Neuronal stem cell (in vitro differentiated cells): ENCODE data around the gene FBXO5.

Experiments used
- DNase-seq: peaks from one replicate; pipeline ENCODE4 v3.0.0-alpha.2; 2013; ENCODE audit warnings: low spot score
- H2AFZ ChIP-seq: one replicate; pipeline ENCODE4 v1.6.1; 2013; ENCODE audit warnings: mild to moderate bottlenecking, low read length, inconsistent platforms
- H2AK5ac ChIP-seq: 2 replicates; pipeline ENCODE4 v1.6.1; 2013; ENCODE audit warnings: low read depth, mild to moderate bottlenecking, inconsistent platforms, low read length, moderate library complexity, mixed read lengths
- H2BK120ac ChIP-seq: 2 replicates; pipeline ENCODE4 v1.6.1; 2013; ENCODE audit warnings: low read depth, mild to moderate bottlenecking, inconsistent platforms, low read length, moderate library complexity, mixed read lengths
- H2BK12ac ChIP-seq: one replicate; pipeline ENCODE4 v1.6.1; 2013; ENCODE audit warnings: low read length, inconsistent platforms
- H2BK15ac ChIP-seq: 2 replicates; pipeline ENCODE4 v1.6.1; 2013; ENCODE audit warnings: mild to moderate bottlenecking, low read length, inconsistent platforms, mixed read lengths
- H2BK5ac ChIP-seq: one replicate; pipeline ENCODE4 v1.6.1; 2013; ENCODE audit warnings: inconsistent platforms, mild to moderate bottlenecking, low read length, moderate library complexity
- H3K14ac ChIP-seq: one replicate; pipeline ENCODE4 v1.6.1; 2013; ENCODE audit warnings: low read length, inconsistent platforms
- H3K18ac ChIP-seq: 2 replicates; pipeline ENCODE4 v1.6.1; 2013; ENCODE audit warnings: low read length, inconsistent platforms
- H3K23ac ChIP-seq: 2 replicates; pipeline ENCODE4 v1.6.1; 2013; ENCODE audit warnings: low read depth, mild to moderate bottlenecking, mixed read lengths, low read length, inconsistent platforms; ENCODE audit not compliant: poor library complexity
- H3K27ac ChIP-seq: replicated peaks from 3 replicates; pipeline ENCODE4 v1.5.1; 2013; ENCODE audit warnings: low read length, inconsistent platforms
- H3K27me3 ChIP-seq, 3 experiments: 2 replicates each; pipeline ENCODE4 v1.6.1; 2013; ENCODE audit warnings: low read length in 3 of 3, mild to moderate bottlenecking in 2 of 3, inconsistent platforms in 1 of 3, low read depth in 1 of 3, mixed read lengths in 1 of 3, moderate library complexity in 1 of 3; ENCODE audit not compliant: control insufficient read depth in 3 of 3, insufficient read depth in 3 of 3
- H3K36me3 ChIP-seq, 2 donors: replicated peaks in 1 of 2; 2 replicates each; pipeline ENCODE4 v1.6.1; 2013; ENCODE audit warnings: low read length in 2 of 2; ENCODE audit not compliant: control insufficient read depth in 2 of 2, insufficient read depth in 2 of 2
- H3K4ac ChIP-seq: 2 replicates; pipeline ENCODE4 v1.6.1; 2013; ENCODE audit warnings: inconsistent platforms, mild to moderate bottlenecking, low read length, moderate library complexity
- H3K4me1 ChIP-seq, 2 donors: 1 replicate in 1 of 2; 2 replicates in 1 of 2; pipeline ENCODE4 v1.6.1; 2013; ENCODE audit warnings: low read length in 2 of 2, low read depth in 1 of 2; ENCODE audit not compliant: control insufficient read depth in 2 of 2, insufficient read depth in 1 of 2
- H3K4me2 ChIP-seq: one replicate; pipeline ENCODE4 v1.6.1; 2013; ENCODE audit warnings: mild to moderate bottlenecking, low read length, inconsistent platforms; ENCODE audit not compliant: insufficient read depth, poor library complexity, severe bottlenecking
- H3K4me3 ChIP-seq, 2 donors: 2 replicates each; pipeline ENCODE4 v1.5.1; 2013; ENCODE audit warnings: low read length in 2 of 2, mild to moderate bottlenecking in 2 of 2, inconsistent platforms in 1 of 2, moderate library complexity in 1 of 2
- H3K79me1 ChIP-seq: one replicate; pipeline ENCODE4 v1.6.1; 2013; ENCODE audit warnings: low read depth, mild to moderate bottlenecking, inconsistent platforms, low read length, moderate library complexity
- H3K9ac ChIP-seq: one replicate; pipeline ENCODE4 v1.6.1; 2013; ENCODE audit warnings: mild to moderate bottlenecking, low read depth, low read length, inconsistent platforms; ENCODE audit not compliant: poor library complexity
- H3K9me3 ChIP-seq, 2 donors: replicated peaks in 1 of 2; 2 replicates each; pipeline versions ENCODE3 to v1.6.1; 2013; ENCODE audit warnings: low read length in 2 of 2, mild to moderate bottlenecking in 2 of 2, inconsistent platforms in 1 of 2, low read depth in 1 of 2, mixed read lengths in 1 of 2, moderate library complexity in 1 of 2; ENCODE audit not compliant: control insufficient read depth in 2 of 2, insufficient read depth in 1 of 2
- H4K8ac ChIP-seq: one replicate; pipeline ENCODE4 v1.6.1; 2013; ENCODE audit warnings: low read depth, mild to moderate bottlenecking, inconsistent platforms, low read length, moderate library complexity
- H4K91ac ChIP-seq: one replicate; pipeline ENCODE4 v1.6.1; 2013; ENCODE audit warnings: low read length, low read depth, mild to moderate bottlenecking, inconsistent platforms; ENCODE audit not compliant: poor library complexity
- WGBS, 2 donors: extraction: QIAGEN DNeasy Blood & Tissue Kit; methylation state at CpG; one replicate each; pipeline ENCODE4 v1.1.7; 2013; ENCODE audit warnings: missing lambda C conversion rate in 2 of 2, mixed read lengths in 1 of 2; ENCODE audit not compliant: insufficient read length in 2 of 2, insufficient replicate concordance in 1 of 2; ENCODE audit errors: extremely low coverage in 2 of 2; 5-methylcytosine and 5-hydroxymethylcytosine counted together

Gene FBXO5

GRCh38 chr6:153012856-153013255, 30.0 kb upstream of the FBXO5 start:
- H2BK15ac ChIP-seq: no peak overlapping the region
- no CpG with 5 or more reads among the region's 6 CpGs for WGBS, 2 donors
- no peak overlapping the region for H4K8ac ChIP-seq
- no peak overlapping the region for H2AK5ac ChIP-seq
- no peak overlapping the region for H2AFZ ChIP-seq
- H3K23ac ChIP-seq: no peak overlapping the region
- no peak overlapping the region for H4K91ac ChIP-seq
- no peaks in the 10 kb centered on the region for H3K4me1 ChIP-seq
- H2BK5ac ChIP-seq: no peak overlapping the region
- no peak overlapping the region for H2BK12ac ChIP-seq
- no peak overlapping the region for H2BK120ac ChIP-seq
- no peaks in the 10 kb centered on the region for H3K27me3 ChIP-seq
- no peaks in the 10 kb centered on the region for H3K36me3 ChIP-seq
- no peak overlapping the region for H3K14ac ChIP-seq
- H3K9ac ChIP-seq: no peak overlapping the region
- no peaks in the 10 kb centered on the region for H3K79me1 ChIP-seq
- no peak overlapping the region for H3K27ac ChIP-seq
- no peak overlapping the region for H3K4ac ChIP-seq
- no peaks in the 10 kb centered on the region for H3K9me3 ChIP-seq
- H3K4me3 ChIP-seq: no peak overlapping the region
- H3K18ac ChIP-seq: no peak overlapping the region
- no peak for DNase-seq
- no peak overlapping the region for H3K4me2 ChIP-seq

DNA sequence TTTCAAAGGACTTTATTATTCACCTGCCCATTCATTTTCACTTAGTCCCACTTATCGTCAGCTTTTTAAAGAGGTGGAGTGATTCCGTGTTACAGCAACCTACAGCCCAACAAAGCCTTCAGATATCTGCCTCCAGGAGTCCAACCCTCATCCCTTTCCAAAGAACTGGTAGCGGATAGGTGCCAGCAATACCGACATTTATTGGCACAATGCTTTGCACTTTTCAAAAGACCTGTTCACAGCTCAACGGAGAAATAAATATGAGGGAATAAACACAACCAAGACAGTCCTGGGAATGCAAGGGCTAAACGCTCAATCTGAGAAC, 20.5 kb upstream of the FBXO5 start:
- Histone ChIP-seq H3K27me3 (no peaks in the 10 kb centered on the region), H3K18ac (no peak overlapping the region), H2BK15ac (no peak overlapping the region), H3K79me1 (peaks cover 2% of the 10 kb centered on the region), H3K36me3 (peaks cover 0 to 22% of the 10 kb centered on the region in 2 donors), H2AK5ac (no peak overlapping the region), H4K91ac (no peak overlapping the region), H3K4me1 (peaks cover 2 to 14% of the 10 kb centered on the region in 2 donors), H4K8ac (no peak overlapping the region), H3K14ac (no peak overlapping the region), H3K23ac (no peak overlapping the region), H3K4me3 (peak overlapping the region; percentile 70 to 90), H2BK12ac (no peak overlapping the region), H3K4me2 (peak overlapping the region; percentile 72), H3K9ac (peak overlapping the region; percentile 2), H3K4ac (no peak overlapping the region), H3K27ac (peak overlapping the region; percentile 91), H2AFZ (peak overlapping the region; percentile 87), H3K9me3 (no peaks in the 10 kb centered on the region), H2BK120ac (no peak overlapping the region), H2BK5ac (no peak overlapping the region)
- WGBS, 2 donors: no CpG with 5 or more reads among the region's 6 CpGs
- no peak for DNase-seq

DNA sequence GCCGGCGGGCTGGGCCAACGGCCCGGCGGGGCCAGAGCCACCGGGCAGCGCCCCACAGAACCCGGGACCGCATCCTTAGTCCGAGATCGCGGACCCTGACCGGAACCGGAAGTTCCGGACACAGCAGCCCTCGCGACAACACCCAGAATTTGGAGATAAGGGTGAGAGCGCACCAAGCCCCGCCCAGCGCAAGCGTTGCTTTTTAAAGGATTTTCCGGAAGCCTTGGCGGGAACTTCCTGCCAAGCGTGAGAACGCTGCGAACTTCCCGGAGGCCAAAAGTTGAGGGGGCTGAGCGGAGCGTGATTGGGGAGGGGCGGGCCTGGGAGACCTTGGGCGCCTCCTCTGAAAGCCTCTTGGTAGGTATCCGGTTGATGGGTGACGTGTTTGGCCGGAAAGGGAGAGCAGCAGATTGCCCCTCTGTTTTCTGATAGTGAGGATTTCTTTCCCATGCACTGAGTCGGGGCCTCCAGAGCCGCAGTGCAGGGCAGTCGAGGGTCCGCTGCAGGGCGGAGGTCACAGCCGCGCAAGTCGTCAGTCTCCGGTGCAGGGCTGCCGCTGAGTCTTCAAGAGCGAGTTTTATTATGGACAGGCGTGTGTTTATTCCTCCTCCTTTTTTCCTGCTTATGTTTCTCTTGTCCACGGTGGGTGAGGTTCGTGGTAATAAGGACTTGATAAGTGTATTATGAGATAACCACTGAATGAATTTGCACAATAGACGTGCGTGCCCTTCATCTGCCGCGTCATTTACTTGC, 19.9 kb upstream of the FBXO5 start, which contains the start of gene MTRF1L:
Gene MTRF1L (minus strand): TSS at position 97 of the 753 bp plus-strand sequence. CDS start 24 bp downstream, at position 73.
- H3K18ac ChIP-seq: peak within 1 kb of the TSS; percentile 66
- peaks cover 2% of the 10 kb centered on the region for H3K79me1 ChIP-seq
- WGBS, 2 donors: no CpG with 5 or more reads among the region's 52 CpGs
- no peak within 1 kb of the TSS for H2BK120ac ChIP-seq
- H4K91ac ChIP-seq: no peak within 1 kb of the TSS
- H3K4me1 ChIP-seq: peaks cover 2 to 14% of the 10 kb centered on the region in 2 donors
- DNase-seq: peak; percentile 95
- peak within 1 kb of the TSS; percentile 87 for H2AFZ ChIP-seq
- H3K4me2 ChIP-seq: peak within 1 kb of the TSS; percentile 72
- no peak within 1 kb of the TSS for H3K4ac ChIP-seq
- H3K23ac ChIP-seq: no peak within 1 kb of the TSS
- H2BK15ac ChIP-seq: no peak within 1 kb of the TSS
- H3K36me3 ChIP-seq: peaks cover 0 to 27% of the 10 kb centered on the region in 2 donors
- no peak within 1 kb of the TSS for H4K8ac ChIP-seq
- peak within 1 kb of the TSS; percentile 70 to 90 for H3K4me3 ChIP-seq
- H3K9ac ChIP-seq: peak within 1 kb of the TSS; percentile 85
- no peaks in the 10 kb centered on the region for H3K27me3 ChIP-seq
- no peak within 1 kb of the TSS for H2BK5ac ChIP-seq
- H2AK5ac ChIP-seq: no peak within 1 kb of the TSS
- H3K9me3 ChIP-seq: no peaks in the 10 kb centered on the region
- H2BK12ac ChIP-seq: no peak within 1 kb of the TSS
- peak within 1 kb of the TSS; percentile 91 for H3K27ac ChIP-seq
- H3K14ac ChIP-seq: no peak within 1 kb of the TSS

DNA sequence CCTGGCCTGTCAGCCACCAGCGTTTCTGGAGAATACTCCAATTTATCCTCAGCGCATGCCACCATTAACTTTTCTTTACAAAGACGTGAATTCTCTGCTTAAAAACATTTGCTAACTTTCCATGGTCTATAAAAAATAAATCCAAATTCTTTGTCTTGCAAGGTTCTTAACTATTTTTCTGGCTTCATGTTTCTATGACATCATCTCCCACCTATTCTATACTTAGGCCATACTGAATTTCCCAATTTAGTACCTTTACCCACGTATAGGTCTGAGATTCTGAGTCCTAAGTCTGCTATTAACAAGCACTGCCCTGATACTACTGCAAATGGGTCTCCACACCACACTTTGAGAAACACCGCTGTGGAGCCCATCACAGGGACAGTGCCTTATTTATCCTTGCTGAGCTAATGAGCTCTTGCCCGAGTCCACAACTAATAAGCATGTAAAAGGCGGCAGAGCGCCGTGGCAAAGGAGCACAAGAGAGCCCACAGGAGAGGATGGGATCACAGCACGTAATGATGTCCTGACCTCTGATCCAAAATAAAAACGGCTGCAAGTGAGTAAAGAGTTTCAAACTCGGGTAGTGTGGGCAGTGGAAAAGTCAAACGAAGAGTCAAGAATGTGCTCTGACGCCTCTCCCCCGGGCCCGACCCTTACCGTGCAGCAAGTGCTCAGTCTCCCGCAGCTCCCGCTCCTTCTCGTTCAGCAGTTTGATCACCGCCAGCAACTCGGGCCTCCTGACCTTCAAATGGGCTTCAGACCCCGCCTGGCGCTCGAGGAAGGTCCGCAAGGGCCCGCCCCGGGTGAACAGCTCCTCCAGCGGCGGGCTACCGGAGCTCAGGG, 19.1 kb upstream of the FBXO5 start:
- Histone ChIP-seq H3K27ac (no peak overlapping the region), H2BK12ac (no peak overlapping the region), H2AK5ac (no peak overlapping the region), H3K79me1 (peaks cover 6% of the 10 kb centered on the region), H4K91ac (no peak overlapping the region), H2BK120ac (no peak overlapping the region), H3K4me1 (peaks cover 2 to 14% of the 10 kb centered on the region in 2 donors), H3K9me3 (no peaks in the 10 kb centered on the region), H2BK5ac (no peak overlapping the region), H2AFZ (peak overlapping the region; percentile 37), H3K4me3 (peak overlapping the region; percentile 70 to 90), H3K36me3 (peaks cover 6 to 35% of the 10 kb centered on the region in 2 donors), H3K27me3 (no peaks in the 10 kb centered on the region), H3K9ac (peak overlapping the region; percentile 85), H3K4ac (no peak overlapping the region), H4K8ac (no peak overlapping the region), H3K23ac (no peak overlapping the region), H3K4me2 (peak overlapping the region; percentile 52), H3K14ac (no peak overlapping the region), H2BK15ac (no peak overlapping the region), H3K18ac (peak overlapping the region; percentile 51)
- DNase-seq: no peak
- whole genome bisulfite sequencing, 2 donors: no CpG with 5 or more reads among the region's 31 CpGs
